Measurements from ENCODE around the gene SERPINB6.
"Not testable (repeated sequence)": the region's sequence is repeated elsewhere in the genome, so short reads cannot be mapped to it uniquely, and the experiment has no call there.

Gene SERPINB6

GRCh38 chr6:2913621-2914317 lies 57.6 kb downstream of the SERPINB6 start:
- no peak for DNase-seq (ENCODE audit: low read depth)

DNA sequence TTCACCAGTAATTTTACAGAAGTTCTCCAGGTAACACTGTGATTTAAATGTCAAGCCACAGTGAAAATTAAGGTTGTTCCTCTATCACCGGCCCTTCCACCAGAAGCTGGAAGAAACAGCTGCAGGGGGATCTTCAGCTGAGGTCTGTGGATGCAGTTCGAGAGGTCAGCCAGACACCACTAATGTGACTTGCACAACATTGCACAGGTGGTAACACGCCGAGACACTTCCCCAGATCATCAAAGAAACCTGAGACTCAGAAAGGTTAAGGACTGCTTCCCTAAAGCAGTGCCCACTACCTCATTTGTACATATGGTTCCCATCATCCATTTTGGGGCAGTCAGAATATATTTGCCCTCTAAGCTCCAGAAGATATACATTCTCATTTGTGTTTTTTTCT lies 60.2 kb downstream of the SERPINB6 start:
- no peak for DNase-seq (ENCODE audit: low read depth)

DNA sequence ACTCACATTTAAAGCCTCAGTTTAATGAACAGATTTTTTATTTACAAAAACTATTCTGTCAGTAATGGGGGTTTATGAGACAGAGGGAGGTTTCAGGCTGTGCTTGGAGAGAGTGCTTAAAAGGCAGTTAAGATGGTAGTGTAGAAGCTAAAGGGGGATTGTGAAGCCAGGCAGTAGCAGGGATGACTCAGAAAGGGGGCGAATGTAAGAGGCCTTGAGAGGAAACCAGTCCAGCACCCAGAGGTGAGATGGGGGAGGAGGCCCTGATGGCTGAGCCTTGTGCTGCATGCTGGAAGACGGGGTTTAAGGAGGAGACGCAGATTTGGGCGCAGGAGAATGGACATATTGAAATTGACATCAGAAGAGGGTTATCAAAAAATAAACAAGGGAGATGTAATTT lies 61.6 kb downstream of the SERPINB6 start:
- peak; percentile 43 for DNase-seq (ENCODE audit: low read depth)

- DNase-seq (ENCODE audit: low read depth): not testable (repeated sequence)
These were observed 62.2 kb downstream of the SERPINB6 start for GRCh38 chr6:2909051-2909606.

- peak; percentile 24 for DNase-seq (ENCODE audit: low read depth)
These were observed 62.9 kb downstream of the SERPINB6 start for GRCh38 chr6:2908516-2908915.

DNA sequence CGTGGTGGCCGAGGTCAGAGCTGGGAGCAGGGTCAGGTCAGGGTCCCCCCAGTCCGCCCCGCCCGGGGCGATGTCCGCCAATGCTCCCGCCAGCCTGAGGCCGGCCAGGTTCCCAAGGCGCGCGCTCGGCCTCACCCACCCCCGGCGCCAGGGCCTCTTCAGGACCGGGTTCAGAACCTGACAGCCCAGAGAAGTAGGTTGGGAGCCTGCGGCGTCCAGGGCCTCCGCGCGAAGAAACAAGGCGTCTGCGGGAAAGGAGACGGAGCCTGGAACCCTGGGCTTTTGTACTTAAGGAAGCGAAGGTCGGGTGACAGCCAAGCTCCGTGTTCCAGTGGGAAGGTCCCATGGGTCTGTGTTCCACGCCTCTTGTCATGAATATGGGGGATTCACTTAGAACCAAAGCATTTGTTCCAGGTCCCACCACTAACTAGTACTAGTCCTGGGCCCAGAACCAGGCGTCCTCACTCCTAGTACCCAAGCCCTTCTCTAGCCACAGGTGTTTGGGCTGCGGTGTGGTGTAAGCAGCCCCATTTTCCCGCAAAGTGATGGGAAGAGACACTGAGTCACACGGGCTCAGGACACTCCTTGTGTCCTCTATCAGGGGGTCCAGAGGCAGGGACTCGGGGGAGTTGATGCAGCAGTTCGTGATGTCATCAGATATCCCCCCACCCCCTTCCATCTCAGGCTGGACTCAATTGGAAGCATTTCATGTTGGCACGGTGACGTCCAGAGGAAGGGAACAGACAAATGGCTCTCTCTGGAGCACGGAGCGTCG lies 67.8 kb downstream of the SERPINB6 start:
- DNase-seq (ENCODE audit: low read depth): not testable (repeated sequence)

DNA sequence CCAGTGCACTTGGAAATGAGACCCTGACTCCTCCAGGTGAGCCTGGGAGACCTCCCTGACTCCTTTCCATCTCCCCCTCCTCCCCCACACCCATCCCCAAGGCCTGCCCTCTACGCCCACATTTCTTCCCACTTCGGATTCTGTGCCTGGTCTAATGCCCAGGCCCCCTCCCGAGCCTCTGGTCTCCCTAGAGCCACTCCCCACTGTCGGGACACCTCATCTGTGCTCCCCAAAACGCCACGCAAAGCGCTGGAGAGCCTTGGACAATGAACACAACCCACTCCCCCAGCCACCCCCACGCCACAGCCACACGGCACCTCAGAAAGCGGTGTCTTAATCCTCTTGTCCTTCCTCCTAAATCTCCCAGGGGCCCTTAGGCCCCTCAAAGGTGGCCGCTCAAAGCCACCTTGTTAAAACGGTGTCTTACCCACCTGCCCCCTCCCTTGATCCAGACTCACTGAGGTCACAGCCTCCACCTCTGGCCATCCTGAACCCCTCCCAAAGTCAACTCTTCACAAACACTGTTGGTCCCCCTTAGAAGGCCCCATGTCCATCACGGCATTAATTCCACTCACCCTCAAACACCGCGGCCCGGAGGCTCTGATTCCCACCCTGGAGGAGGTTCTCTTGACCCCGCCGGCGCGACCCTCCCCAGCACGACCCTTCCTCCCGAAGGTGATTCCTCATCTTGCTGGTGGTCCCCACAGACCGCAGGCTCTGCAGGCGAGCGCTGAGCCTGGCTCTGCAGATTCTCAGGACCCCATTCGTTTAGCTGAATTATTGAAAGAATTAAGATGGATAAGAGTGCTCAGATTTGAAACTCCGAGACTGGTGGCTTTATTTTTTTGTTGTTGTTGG lies 69.5 kb downstream of the SERPINB6 start:
- not testable (repeated sequence) for DNase-seq (ENCODE audit: low read depth)

DNA sequence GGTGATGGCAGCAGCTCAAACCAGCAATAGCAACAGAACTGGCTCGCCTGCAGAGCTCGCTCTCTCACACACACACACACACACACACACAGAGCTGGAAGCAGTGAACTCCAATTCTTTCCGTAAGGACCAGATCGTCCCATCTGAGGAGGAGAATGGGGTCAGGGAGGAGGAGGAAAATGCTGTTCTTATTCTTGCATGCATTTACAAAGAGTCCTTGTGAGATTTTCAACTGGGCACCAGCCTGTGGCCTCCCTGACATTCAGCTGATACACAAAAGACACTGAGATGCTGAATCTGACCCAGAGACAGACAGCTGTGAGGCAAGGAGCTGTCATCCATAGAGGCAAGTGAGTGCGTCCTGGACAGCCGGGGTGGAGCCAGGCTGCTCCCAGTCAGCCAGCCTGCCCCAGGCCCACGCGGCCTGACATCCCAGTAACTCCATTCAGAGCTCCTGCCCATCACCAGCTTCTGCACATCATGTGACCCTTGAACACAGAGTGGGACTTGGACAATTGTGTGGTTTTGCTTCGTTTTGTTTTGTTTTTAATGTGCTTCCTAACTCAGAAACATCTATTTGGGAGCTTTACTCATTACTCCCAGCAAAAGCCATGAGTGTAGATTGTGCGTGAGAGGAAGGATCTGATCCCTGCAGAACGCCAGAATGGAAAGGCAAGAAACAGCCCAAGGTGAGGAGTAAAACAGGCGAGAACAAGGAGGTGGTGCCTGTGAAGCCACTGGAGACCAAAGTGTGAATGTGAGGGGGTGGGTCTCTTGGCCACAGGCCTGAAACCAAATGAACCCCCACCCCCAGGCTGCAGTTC lies 70.3 kb downstream of the SERPINB6 start:
- DNase-seq (ENCODE audit: low read depth): no peak

DNA sequence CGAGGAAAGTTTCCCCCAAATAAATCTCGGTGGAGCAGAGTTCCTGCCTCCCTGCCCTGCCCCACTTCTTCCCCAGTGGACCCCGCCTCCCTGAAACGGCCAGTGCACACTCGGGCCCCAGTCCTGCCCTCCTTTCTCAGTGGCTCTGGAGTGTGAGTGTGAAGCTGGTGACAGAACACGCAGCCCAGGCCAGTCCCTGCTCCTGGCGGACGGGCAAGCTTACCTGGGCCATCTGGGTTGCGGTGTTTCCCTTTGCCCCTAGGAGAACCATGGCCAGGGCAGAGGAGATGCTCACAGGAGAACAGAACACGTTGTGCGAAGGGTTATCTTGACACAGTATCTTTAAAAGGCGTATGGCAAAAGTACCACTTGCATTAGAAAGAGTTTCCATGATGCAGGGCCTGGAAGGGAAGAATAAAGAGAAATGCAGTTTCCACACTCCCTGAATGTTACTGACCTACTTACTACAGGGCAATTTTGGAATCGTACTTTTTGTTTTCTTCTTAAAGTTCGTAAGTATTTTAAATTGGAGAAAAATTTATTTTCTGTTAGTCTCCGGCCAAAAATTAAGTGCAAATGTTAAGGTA lies 71.1 kb downstream of the SERPINB6 start:
- no peak for DNase-seq (ENCODE audit: low read depth)

- no peak for DNase-seq (ENCODE audit: low read depth)
These were observed 71.8 kb downstream of the SERPINB6 start for GRCh38 chr6:2899596-2899995.
